Measurements from ENCODE around the gene TRAF3IP3.

TRAF3IP3 gene

GRCh38 chr1:209758400-209758799 lies 2.5 kb downstream of the TRAF3IP3 start:
- H3K27me3 ChIP-seq (replicated peaks), result no peaks in the 10 kb centered on the region
- H3K4me3 ChIP-seq (ENCODE audit: low read depth, low read length), result no peak overlapping the region
- in situ Hi-C loops (cut with HindIII; ENCODE audit: low pct_ligation_motif_present, low sequenced_read_pairs), result no loop called here
- TF ChIP-seq, protein P1, sequence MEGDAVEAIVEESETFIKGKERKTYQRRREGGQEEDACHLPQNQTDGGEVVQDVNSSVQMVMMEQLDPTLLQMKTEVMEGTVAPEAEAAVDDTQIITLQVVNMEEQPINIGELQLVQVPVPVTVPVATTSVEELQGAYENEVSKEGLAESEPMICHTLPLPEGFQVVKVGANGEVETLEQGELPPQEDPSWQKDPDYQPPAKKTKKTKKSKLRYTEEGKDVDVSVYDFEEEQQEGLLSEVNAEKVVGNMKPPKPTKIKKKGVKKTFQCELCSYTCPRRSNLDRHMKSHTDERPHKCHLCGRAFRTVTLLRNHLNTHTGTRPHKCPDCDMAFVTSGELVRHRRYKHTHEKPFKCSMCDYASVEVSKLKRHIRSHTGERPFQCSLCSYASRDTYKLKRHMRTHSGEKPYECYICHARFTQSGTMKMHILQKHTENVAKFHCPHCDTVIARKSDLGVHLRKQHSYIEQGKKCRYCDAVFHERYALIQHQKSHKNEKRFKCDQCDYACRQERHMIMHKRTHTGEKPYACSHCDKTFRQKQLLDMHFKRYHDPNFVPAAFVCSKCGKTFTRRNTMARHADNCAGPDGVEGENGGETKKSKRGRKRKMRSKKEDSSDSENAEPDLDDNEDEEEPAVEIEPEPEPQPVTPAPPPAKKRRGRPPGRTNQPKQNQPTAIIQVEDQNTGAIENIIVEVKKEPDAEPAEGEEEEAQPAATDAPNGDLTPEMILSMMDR (IDR thresholded peaks at IDR 0.05; ENCODE audit: low read depth, low read length, missing control alignments), result no peak
- H3K36me3 ChIP-seq (replicated peaks), result no peaks in the 10 kb centered on the region
- H3K27ac ChIP-seq, result no peak overlapping the region
- DNase-seq, result no peak

- TF ChIP-seq, protein P1 (IDR thresholded peaks at IDR 0.05; ENCODE audit: low read depth, low read length, missing control alignments), result no peak
- DNase-seq, result no peak
- H3K27ac ChIP-seq, result no peak overlapping the region
- H3K4me3 ChIP-seq (ENCODE audit: low read depth, low read length), result no peak overlapping the region
- H3K36me3 ChIP-seq (replicated peaks), result no peaks in the 10 kb centered on the region
- in situ Hi-C loops (cut with HindIII; ENCODE audit: low pct_ligation_motif_present, low sequenced_read_pairs), result no loop called here
- no peaks in the 10 kb centered on the region for H3K27me3 ChIP-seq (replicated peaks)
Observed at GRCh38 chr1:209759829-209760359, 4.0 kb downstream of the TRAF3IP3 start.

- in situ Hi-C loops (cut with HindIII; ENCODE audit: low pct_ligation_motif_present, low sequenced_read_pairs), result no loop called here
- H3K27me3 ChIP-seq (replicated peaks), result no peaks in the 10 kb centered on the region
- no peak overlapping the region for H3K4me3 ChIP-seq (ENCODE audit: low read depth, low read length)
- no peak for DNase-seq
- no peak overlapping the region for H3K27ac ChIP-seq
- no peaks in the 10 kb centered on the region for H3K36me3 ChIP-seq (replicated peaks)
- TF ChIP-seq, protein P1 (IDR thresholded peaks at IDR 0.05; ENCODE audit: low read depth, low read length, missing control alignments), result no peak
Observed at GRCh38 chr1:209761011-209761635, 5.3 kb downstream of the TRAF3IP3 start.

- TF ChIP-seq, protein P1 (IDR thresholded peaks at IDR 0.05; ENCODE audit: low read depth, low read length, missing control alignments), result no peak
- Histone ChIP-seq H3K27ac (no peak overlapping the region), H3K4me3 (ENCODE audit: low read depth, low read length) (no peak overlapping the region), H3K27me3 (replicated peaks) (no peaks in the 10 kb centered on the region), H3K36me3 (replicated peaks) (no peaks in the 10 kb centered on the region)
- in situ Hi-C loops (cut with HindIII; ENCODE audit: low pct_ligation_motif_present, low sequenced_read_pairs), result no loop called here
- no peak for DNase-seq
Observed at GRCh38 chr1:209766051-209766450, 10.2 kb downstream of the TRAF3IP3 start.

GRCh38 chr1:209767096-209767495 lies 11.2 kb downstream of the TRAF3IP3 start:
- Histone ChIP-seq H3K4me3 (ENCODE audit: low read depth, low read length) (no peak overlapping the region), H3K27ac (no peak overlapping the region), H3K27me3 (replicated peaks) (no peaks in the 10 kb centered on the region), H3K36me3 (replicated peaks) (no peaks in the 10 kb centered on the region)
- in situ Hi-C loops (cut with HindIII; ENCODE audit: low pct_ligation_motif_present, low sequenced_read_pairs), result no loop called here
- TF ChIP-seq, protein P1 (IDR thresholded peaks at IDR 0.05; ENCODE audit: low read depth, low read length, missing control alignments), result no peak
- no peak for DNase-seq

DNA sequence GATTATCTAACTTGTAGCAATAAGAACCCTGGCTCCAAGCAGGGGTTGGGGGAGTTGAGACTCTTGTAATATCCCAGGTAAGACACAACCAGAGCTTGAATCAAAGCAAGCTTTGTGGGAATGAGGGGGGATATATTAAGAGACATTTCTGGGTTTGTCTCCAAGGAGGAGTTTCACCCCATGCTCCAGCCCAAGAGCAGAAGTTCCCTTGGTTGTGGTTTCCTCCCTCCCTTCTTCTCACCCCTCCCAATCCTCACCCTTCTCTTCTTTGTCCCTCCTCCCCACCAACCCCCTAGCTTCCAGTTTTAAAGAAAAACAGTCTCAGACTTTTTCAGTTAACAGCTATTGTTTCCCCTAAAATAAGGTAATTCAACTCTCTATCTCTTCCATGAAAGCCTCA lies 11.9 kb downstream of the TRAF3IP3 start:
- Histone ChIP-seq H3K27me3 (replicated peaks) (no peaks in the 10 kb centered on the region), H3K4me3 (ENCODE audit: low read depth, low read length) (no peak overlapping the region), H3K36me3 (replicated peaks) (no peaks in the 10 kb centered on the region), H3K27ac (no peak overlapping the region)
- no peak for DNase-seq
- TF ChIP-seq, protein P1 (IDR thresholded peaks at IDR 0.05; ENCODE audit: low read depth, low read length, missing control alignments), result no peak
- in situ Hi-C loops (cut with HindIII; ENCODE audit: low pct_ligation_motif_present, low sequenced_read_pairs), result no loop called here

All from brain microvascular endothelial cell (primary cell).